Duodenal mucosa (tissue), 2 donors: Measurements from ENCODE around the gene SMG5.

Source experiments
- H3K27ac ChIP-seq: one replicate; pipeline ENCODE4 v1.7.0; 2013; ENCODE audit warnings: low read depth, low read length
- H3K27me3 ChIP-seq, 2 donors: one replicate each; pipeline ENCODE4 v1.7.0; 2013; ENCODE audit warnings: low read length in 2 of 2, control low read depth in 1 of 2; ENCODE audit not compliant: insufficient read depth in 2 of 2, control insufficient read depth in 1 of 2
- H3K36me3 ChIP-seq, 2 donors: one replicate each; pipeline ENCODE4 v1.7.0; 2013; ENCODE audit warnings: low read length in 2 of 2, control low read depth in 1 of 2; ENCODE audit not compliant: insufficient read depth in 2 of 2, control insufficient read depth in 1 of 2
- H3K4me1 ChIP-seq, 2 donors: one replicate each; pipeline ENCODE4 v1.7.0; 2013; ENCODE audit warnings: low read length in 2 of 2, control low read depth in 1 of 2; ENCODE audit not compliant: insufficient read depth in 2 of 2, control insufficient read depth in 1 of 2
- H3K4me3 ChIP-seq, 2 donors: one replicate each; pipeline ENCODE4 v1.7.0; 2013; ENCODE audit warnings: low read length in 2 of 2, low read depth in 1 of 2
- H3K9ac ChIP-seq, 2 donors: one replicate each; pipeline ENCODE4 v1.7.0; 2013; ENCODE audit warnings: low read length in 2 of 2, low read depth in 1 of 2
- H3K9me3 ChIP-seq, 2 donors: one replicate each; pipeline ENCODE4 v1.7.0; 2013; ENCODE audit warnings: low read length in 2 of 2, control low read depth in 1 of 2; ENCODE audit not compliant: control insufficient read depth in 1 of 2

SMG5 gene

DNA sequence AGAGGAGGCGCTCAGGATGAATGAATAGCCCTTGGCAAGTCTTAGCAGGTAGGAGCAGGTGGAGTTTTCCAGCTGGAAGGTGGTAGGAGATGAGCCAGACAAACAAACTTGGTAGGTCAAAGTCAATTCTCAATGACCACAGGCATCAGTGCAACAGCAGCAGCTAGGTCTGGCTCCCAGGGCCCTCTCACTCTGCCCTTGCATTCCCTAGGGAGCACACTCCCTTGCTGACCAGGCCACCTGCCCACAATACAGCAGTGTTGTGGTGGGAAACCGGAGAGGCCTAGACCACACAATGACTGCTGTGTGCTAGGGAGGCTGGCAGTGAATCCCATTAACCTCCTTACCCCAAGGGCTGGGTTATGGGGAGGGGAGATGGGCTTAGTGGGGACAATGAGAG lies 21.7 kb downstream of the SMG5 start:
- H3K4me1 ChIP-seq, result no peaks in the 10 kb centered on the region
- no peak overlapping the region for H3K27ac ChIP-seq
- H3K9ac ChIP-seq, result no peak overlapping the region
- no peaks in the 10 kb centered on the region for H3K9me3 ChIP-seq
- H3K4me3 ChIP-seq, result no peak overlapping the region
- H3K36me3 ChIP-seq, result peaks cover 57 to 89% of the 10 kb centered on the region in 2 donors
- H3K27me3 ChIP-seq, result no peaks in the 10 kb centered on the region

DNA sequence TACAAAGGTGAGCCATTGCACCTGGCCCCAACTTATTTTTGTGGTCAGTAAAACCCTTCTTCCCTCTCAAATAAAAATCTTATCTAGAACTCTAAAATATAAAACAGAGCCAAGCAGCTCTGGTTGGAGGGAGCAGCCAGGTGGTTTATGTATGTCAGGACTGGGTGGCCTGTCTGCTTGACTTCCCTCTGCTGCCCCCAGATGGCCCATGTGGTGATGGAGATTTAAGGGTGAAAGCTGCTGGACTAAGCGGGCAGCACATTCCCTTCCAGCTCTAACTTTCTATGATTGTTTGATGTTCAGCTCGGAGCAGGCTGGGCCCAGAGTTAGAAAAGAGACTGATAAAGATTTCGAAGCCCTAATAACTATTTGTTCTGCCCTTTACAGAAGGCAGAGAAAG lies 22.8 kb downstream of the SMG5 start:
- Histone ChIP-seq H3K9me3 (no peaks in the 10 kb centered on the region), H3K4me3 (no peak overlapping the region), H3K9ac (no peak overlapping the region), H3K36me3 (peaks cover 51 to 81% of the 10 kb centered on the region in 2 donors), H3K27ac (no peak overlapping the region), H3K27me3 (no peaks in the 10 kb centered on the region), H3K4me1 (no peaks in the 10 kb centered on the region)

DNA sequence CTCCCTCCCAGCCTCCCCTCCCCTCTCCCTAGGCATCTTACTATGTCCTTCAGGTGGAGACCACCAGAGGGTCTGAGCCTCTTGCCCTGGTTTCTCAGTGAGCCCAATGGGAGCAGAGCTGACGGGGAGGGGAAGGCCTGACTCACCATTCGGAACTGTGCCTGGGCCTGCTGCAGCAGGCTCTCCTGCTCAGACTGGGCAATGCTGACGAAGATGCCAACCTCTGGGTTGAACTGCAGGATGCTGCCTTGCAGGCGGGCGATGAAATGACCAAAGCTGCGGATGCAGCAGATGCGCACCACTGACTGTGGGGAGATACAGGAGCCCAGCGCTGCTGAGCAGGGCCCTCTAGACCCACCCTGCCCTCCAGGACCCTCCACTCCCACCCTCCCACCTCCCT lies 23.8 kb downstream of the SMG5 start:
- Histone ChIP-seq H3K4me1 (no peaks in the 10 kb centered on the region), H3K27me3 (no peaks in the 10 kb centered on the region), H3K27ac (no peak overlapping the region), H3K9me3 (no peaks in the 10 kb centered on the region), H3K9ac (no peak overlapping the region), H3K4me3 (no peak overlapping the region), H3K36me3 (peaks cover 51 to 82% of the 10 kb centered on the region in 2 donors)

GRCh38 chr1:156257711-156258110 lies 24.9 kb downstream of the SMG5 start:
- no peak overlapping the region for H3K4me3 ChIP-seq
- no peak overlapping the region for H3K9ac ChIP-seq
- no peaks in the 10 kb centered on the region for H3K9me3 ChIP-seq
- H3K27ac ChIP-seq, result no peak overlapping the region
- peaks cover 54 to 83% of the 10 kb centered on the region in 2 donors for H3K36me3 ChIP-seq
- no peaks in the 10 kb centered on the region for H3K4me1 ChIP-seq
- no peaks in the 10 kb centered on the region for H3K27me3 ChIP-seq

- Histone ChIP-seq H3K36me3 (peaks cover 55 to 81% of the 10 kb centered on the region in 2 donors), H3K9ac (no peak overlapping the region), H3K9me3 (no peaks in the 10 kb centered on the region), H3K4me1 (no peaks in the 10 kb centered on the region), H3K4me3 (no peak overlapping the region), H3K27ac (no peak overlapping the region), H3K27me3 (no peaks in the 10 kb centered on the region)
Measured at GRCh38 chr1:156253634-156254033, 29.0 kb downstream of the SMG5 start.

GRCh38 chr1:156251527-156251926 lies 31.1 kb downstream of the SMG5 start:
- Histone ChIP-seq H3K4me1 (peaks cover 0 to 4% of the 10 kb centered on the region in 2 donors), H3K9ac (no peak overlapping the region), H3K36me3 (peaks cover 41 to 62% of the 10 kb centered on the region in 2 donors), H3K9me3 (no peaks in the 10 kb centered on the region), H3K27me3 (peaks cover under 1 to 6% of the 10 kb centered on the region in 2 donors), H3K27ac (no peak overlapping the region), H3K4me3 (no peak overlapping the region)

DNA sequence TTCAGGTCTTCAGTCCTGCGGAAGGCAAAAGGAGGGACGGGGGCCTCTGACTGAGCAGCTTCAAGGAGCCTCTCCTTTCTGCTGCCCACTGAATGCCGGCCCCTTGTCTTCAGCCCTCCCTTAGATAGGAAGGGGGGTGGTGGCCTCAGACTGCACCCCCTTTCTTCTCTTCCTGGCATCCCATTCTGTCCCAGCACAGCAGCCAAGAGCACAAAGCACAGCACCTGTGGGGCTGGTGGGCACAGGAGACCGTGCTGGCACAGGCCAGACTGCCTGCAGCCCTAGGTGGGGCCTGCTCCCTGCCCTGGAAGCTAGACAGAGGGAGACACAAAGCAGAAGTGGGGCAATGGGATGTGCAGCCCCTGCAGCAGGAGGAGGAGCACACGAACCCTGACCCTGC lies 33.0 kb downstream of the SMG5 start:
- Histone ChIP-seq H3K27me3 (peaks cover 18 to 24% of the 10 kb centered on the region in 2 donors), H3K36me3 (peaks cover 41 to 52% of the 10 kb centered on the region in 2 donors), H3K9ac (no peak overlapping the region), H3K4me1 (peaks cover 7 to 21% of the 10 kb centered on the region in 2 donors), H3K27ac (no peak overlapping the region), H3K9me3 (no peaks in the 10 kb centered on the region), H3K4me3 (no peak overlapping the region)

- H3K9me3 ChIP-seq, result no peaks in the 10 kb centered on the region
- H3K9ac ChIP-seq, result no peak overlapping the region
- H3K4me1 ChIP-seq, result peaks cover 7 to 25% of the 10 kb centered on the region in 2 donors
- peaks cover 33 to 41% of the 10 kb centered on the region in 2 donors for H3K36me3 ChIP-seq
- H3K27me3 ChIP-seq, result peaks cover 18 to 28% of the 10 kb centered on the region in 2 donors
- H3K4me3 ChIP-seq, result no peak overlapping the region
- H3K27ac ChIP-seq, result no peak overlapping the region
Measured at GRCh38 chr1:156248323-156248683, 34.3 kb downstream of the SMG5 start.

GRCh38 chr1:156247460-156248322 lies 34.9 kb downstream of the SMG5 start, which contains the start of gene PAQR6:
PAQR6 (minus strand) TSS chr1:156248056; CDS start chr1:156246731, 1,325 bp downstream.
- Histone ChIP-seq H3K9ac (no peak within 1 kb of the TSS), H3K4me3 (no peak within 1 kb of the TSS), H3K27ac (no peak within 1 kb of the TSS), H3K36me3 (peaks cover 27 to 35% of the 10 kb centered on the region in 2 donors), H3K9me3 (no peaks in the 10 kb centered on the region), H3K27me3 (peaks cover 18 to 28% of the 10 kb centered on the region in 2 donors), H3K4me1 (peaks cover 7 to 25% of the 10 kb centered on the region in 2 donors)

DNA sequence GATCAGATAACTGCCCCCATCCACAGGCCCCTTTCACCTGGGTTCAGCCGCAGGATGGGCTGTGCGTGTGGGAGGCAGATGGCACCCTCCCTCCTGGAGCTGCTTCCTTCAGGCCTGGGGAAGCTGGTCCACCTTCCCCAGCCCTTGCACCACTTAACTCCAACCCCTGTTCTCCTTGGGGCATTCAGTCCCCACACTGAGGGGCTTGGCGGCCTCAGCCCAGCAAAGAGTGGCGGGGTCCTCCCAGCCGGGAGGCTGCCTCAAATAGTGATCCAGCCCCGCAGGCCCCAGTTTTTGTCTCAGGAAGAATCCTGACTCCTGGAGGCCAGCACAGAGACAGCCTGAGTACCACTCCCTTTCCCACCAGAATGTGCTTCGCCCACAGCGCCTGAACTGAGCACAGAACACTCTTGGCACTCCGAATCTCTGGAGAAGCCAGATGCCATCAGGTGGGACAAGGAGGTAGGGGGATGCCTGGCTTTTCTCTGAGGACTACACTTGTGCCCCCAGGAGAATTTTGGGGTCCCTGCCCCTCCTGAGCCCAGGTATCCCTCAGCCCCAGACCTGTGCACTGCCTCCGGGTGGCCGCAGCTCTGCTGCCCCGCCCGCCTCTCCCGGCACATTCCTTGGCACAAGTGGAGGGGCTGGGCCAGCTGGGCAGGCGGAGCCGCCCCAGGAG lies 35.7 kb downstream of the SMG5 start:
- Histone ChIP-seq H3K4me3 (no peak overlapping the region), H3K9ac (no peak overlapping the region), H3K4me1 (peaks cover 7 to 25% of the 10 kb centered on the region in 2 donors), H3K27me3 (peaks cover 18 to 28% of the 10 kb centered on the region in 2 donors), H3K9me3 (no peaks in the 10 kb centered on the region), H3K27ac (no peak overlapping the region), H3K36me3 (peaks cover 19 to 27% of the 10 kb centered on the region in 2 donors)
